Central memory CD4-positive, alpha-beta T cell (primary cell): ENCODE data around the gene RNF220.
"Not testable (repeated sequence)": the region's sequence is repeated elsewhere in the genome, so short reads cannot be mapped to it uniquely, and the experiment has no call there.

ENCODE experiments used
- DNase-seq: peaks from one replicate; pipeline ENCODE4 v3.0.0; 2022

The RNF220 gene

GRCh38 chr1:44684525-44684924 is 279.5 kb downstream of the RNF220 start:
- no peak for DNase-seq

GRCh38 chr1:44685218-44685617 is 280.2 kb downstream of the RNF220 start:
- DNase-seq: no peak

GRCh38 chr1:44685881-44686280 is 280.8 kb downstream of the RNF220 start:
- DNase-seq: no peak

DNA sequence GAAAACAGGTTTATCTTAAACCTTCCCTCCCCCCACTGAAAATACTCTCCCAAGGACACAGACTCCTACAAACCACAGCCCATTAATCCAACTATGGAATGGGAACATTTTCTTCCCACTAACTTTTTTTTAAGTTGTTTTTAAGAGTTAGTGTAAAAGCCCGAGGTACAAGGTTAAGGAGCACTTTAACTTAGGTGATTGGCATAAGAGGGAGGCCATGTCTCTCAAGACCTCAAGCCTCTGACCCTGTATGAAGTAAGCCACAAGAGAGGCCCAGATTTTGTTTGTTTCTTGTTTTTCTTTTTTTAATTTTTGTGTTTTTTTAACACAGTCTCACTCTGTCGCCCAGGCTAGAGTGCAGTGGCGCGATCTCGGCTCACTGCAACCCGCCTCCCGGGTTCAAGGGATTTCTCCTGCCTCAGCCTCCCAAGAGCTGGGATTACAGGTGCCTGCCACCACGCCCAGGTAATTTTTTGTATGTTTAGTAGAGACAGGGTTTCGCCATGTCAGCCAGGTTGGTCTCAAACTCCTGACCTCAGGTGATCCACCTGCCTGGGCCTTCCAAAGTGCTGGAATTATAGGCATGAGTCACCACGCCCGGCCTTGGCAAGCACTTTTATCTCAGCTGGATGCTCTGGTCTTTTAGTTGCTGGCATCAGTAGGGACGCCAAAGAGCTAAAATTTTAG is 283.8 kb downstream of the RNF220 start:
- no peak for DNase-seq

GRCh38 chr1:44689447-44689765 is 284.4 kb downstream of the RNF220 start:
- no peak for DNase-seq

DNA sequence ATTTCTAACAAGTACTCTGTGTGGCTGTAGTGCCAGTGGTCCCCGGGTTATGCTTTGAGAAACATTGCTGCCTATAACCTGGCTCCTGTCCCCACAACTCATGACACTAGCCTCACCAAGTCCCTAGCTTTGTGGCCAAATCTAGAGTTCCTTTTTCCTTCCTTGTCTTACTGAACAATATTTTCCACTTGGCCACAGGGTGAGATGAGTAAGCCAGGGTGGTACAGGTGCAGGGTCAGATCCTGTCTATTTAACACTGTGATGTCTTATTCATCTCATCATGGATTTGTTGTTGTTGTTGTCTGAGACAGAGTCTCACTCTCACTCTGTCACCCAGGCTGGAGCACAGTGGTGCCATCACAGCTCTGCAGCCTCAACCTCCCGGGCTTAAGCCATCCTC is 288.1 kb downstream of the RNF220 start:
- no peak for DNase-seq

DNA sequence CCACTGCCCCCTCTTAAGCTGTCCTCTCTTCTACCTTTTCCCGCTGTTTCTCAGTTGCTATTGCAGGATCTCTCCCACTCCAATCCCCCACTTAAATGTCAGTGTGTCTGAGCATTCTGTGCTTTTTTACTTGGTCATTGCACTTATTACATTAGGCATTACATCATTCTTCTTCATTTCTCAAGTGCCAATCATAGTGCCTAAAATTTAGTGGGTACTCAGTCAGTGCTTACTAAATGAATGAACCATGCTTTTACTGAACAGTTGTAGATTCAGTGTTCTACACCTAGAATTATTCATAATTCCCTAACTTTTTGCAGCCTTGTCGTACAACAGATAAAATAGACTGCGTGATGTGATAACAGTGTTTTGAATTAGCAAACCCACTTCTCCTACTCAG is 288.8 kb downstream of the RNF220 start:
- no peak for DNase-seq

DNA sequence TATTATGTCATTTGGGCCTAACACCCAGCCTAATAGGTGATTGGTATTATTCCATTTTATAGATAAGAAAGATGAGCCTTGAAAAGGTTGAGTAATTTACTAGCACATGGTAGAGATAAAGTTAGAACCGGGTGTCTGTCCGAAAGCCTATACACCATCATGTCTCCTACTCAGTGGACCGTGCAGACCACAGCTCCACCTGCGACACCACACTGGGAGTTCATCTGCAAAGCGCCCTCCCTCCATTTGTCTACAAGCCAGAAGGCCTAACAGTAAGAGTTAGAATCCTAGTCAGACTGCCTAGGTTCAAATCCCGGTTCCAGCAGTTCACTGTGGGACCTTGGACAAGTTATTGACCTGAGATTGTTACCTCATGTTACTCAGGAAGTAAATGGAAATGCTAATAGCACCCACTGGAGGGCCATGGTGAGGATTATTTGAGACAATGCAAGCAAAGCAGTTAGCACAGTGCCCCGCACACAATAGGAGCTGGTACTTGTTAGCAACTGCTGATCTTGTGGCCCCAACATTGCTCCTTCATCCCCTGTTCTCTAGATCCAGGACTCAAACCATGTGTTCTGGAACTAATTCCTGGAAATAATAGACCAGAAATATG is 289.9 kb downstream of the RNF220 start:
- DNase-seq: no peak

- no peak for DNase-seq
Observed at GRCh38 chr1:44695671-44696070, 290.6 kb downstream of the RNF220 start.

DNA sequence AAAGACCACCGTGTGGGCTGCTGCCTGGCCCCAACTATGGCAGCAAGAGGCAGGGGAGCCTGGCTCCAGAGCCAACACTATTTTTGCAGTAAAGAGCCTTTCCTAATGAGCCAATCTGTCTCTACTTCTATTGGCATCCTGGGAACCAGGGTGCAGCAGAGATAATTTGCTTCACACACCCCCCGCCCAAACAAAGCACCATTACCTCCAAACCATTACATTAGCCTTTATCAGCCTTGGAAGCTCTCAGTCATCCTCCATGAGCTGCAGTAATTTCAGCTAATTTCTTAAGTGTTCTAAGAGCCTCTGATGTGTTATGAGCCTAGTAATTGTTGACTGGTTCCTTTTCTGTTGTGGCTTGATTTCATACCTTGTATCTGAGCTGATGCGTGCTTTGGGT is 291.0 kb downstream of the RNF220 start:
- DNase-seq: no peak

DNA sequence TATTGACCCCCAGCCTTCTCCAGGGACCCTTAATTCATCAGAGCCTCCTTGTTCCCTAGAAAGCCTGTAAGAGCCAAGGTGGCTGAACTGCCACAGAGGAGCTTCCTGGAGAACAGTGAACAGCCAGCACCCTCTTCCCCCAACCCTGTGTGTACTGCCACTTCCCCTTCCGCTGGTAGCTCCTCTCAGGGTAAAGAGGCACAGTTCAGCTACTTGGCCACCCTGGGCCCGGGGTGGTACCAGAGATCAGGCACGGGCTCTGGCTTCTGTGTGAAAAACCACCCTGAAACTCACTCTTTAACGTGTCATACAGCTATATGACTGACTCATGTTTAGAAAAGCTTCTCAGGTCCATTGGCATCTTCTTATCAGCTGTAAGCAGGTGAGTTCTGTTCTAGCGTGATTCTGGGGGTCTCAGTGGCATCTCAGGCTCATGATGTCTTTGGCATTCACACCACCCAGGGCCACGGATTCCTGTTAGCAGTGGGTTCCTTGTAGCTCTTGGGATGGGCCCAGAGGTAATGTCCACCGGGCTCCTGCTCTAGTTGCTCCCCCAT is 291.8 kb downstream of the RNF220 start:
- peak; percentile 19 for DNase-seq

- DNase-seq: no peak
Observed at GRCh38 chr1:44698138-44698537, 293.1 kb downstream of the RNF220 start.

DNA sequence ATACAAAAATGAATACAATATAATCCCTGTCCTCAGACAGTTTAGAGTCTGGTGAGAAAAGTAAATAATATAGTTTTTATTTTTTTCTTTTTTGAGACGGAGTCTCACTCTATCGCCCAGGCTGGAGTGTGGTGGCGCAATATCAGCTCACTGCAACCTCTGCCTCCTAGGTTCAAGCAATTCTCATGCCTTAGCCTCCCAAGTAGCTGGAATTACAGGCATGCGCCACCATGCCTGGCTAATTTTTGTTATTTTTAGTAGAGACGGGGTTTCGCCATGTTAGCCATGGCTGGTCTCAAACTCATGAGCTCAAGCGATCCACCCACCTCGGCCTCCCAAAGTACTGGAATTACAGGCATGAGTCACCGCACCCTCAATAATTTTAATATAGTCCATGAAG is 294.3 kb downstream of the RNF220 start:
- DNase-seq: not testable (repeated sequence)

- DNase-seq: no peak
Observed at GRCh38 chr1:44700573-44700972, 295.5 kb downstream of the RNF220 start.

DNA sequence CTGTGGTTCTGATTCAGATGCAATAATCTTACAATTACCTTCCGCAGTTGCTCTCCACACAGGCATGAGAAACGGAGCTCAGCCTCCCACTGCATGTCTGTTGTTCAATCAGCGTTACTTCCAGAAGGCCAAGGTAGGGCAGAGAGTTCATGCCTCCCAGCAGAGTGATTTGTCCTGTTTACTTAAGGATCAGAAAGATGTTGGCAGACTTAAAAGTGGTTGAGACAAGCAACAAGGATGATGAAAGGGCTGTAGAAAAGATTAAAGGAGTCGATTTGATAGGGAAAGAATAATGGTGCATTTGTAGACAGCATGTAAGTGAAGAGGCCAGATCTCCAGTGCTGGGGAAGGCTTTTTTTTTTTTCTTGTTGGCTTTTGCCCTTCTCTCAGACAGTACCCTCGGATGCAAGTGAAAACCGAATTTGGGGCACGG is 296.1 kb downstream of the RNF220 start:
- no peak for DNase-seq
